ENCODE measurements around the gene RANBP1.

RANBP1 gene

GRCh38 chr22:20175597-20175900 is 59.6 kb downstream of the RANBP1 start:
- no peak for DNase-seq

GRCh38 chr22:20176421-20177085 is 60.6 kb downstream of the RANBP1 start:
- no peak for DNase-seq

Measured in right hindlimb (tissue), 1 donor.